Upper lobe of right lung (tissue), 1 donor: Measurements from ENCODE around the gene KRTAP9-2. TPM values are rescaled to one million over a fixed set of nuclear protein-coding genes. Genes with fewer than 3 reads are reported as not detected.
"Not testable (repeated sequence)": the region's sequence is repeated elsewhere in the genome, so short reads cannot be mapped to it uniquely, and the experiment has no call there.

Experiments
- ATAC-seq: fragments of 200-7000 bp; cut with Tn5 transposase; one replicate; pipeline ENCODE4 v1.9.1; 2020; ENCODE audit warnings: mild to moderate bottlenecking, moderate library complexity
- DNase-seq: peaks from one replicate; pipeline ENCODE4 v3.0.0-alpha.2; 2020
- H3K27ac ChIP-seq: fragments of 200-600 bp; one replicate; pipeline ENCODE4 v1.8.0; 2022
- H3K27me3 ChIP-seq: fragments of 200-600 bp; one replicate; pipeline ENCODE4 v1.8.0; 2022; ENCODE audit warnings: mild to moderate bottlenecking
- H3K36me3 ChIP-seq: fragments of 200-600 bp; one replicate; pipeline ENCODE4 v1.8.0; 2022
- H3K4me1 ChIP-seq: fragments of 200-600 bp; one replicate; pipeline ENCODE4 v1.8.0; 2022
- H3K4me3 ChIP-seq: fragments of 200-600 bp; one replicate; pipeline ENCODE4 v1.8.0; 2022; ENCODE audit warnings: mild to moderate bottlenecking
- H3K9me3 ChIP-seq: fragments of 200-600 bp; one replicate; pipeline ENCODE4 v1.8.0; 2022
- intact Hi-C: fragments of 100-400 bp; cut with DNase I; formaldehyde crosslinking; loops from one replicate; pipeline ENCODE4 v1.11.0; 2022
- total RNA-seq: library from RNA; stranded (reverse); fragmentation: NEBNext Ultra II Directional; extraction: Animal tissue kit (Norgen Biotek cat#: 25700); gene quantifications from one replicate; pipeline ENCODE4 v1.2.1, GENCODE V29; 2021
- TF ChIP-seq, protein P1 (sequence below): fragments of 200-600 bp; IDR thresholded peaks from one replicate; pipeline ENCODE4 v1.8.0; 2022; ENCODE audit warnings: antibody characterized with exemption
- donor health status: DM: no; HTN: yes; CAD: no; lungs with severe emphysema.

The KRTAP9-2 gene
- total RNA-seq, 1 donor from 2014 or later, result not detected

DNA sequence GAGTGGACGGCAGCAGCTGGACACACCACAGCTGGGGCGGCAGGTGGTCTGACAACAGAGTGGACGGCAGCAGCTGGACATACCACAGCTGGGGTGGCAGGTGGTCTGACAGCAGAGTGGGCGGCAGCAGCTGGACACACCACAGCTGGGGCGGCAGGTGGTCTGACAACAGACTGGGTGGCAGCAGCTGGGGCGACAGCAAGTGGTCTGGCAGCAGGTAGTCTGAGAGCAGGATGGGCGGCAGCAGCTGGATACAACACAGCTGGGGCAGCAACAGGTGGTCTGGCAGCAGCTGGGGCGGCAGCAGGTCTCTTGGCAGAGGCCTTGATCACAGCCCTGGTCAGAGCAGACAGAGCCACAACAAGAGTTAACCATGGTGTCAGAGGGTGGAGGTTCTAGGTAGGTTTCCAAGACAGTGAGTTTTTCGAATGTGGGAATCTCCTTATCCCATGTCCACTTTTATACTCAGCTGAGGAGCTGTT, 41.9 kb upstream of the KRTAP9-2 start, which contains the start of gene KRTAP4-1:
KRTAP4-1 (minus strand) TSS at position 432 of the 482 bp plus-strand sequence; CDS start at position 375, 57 bp downstream.
- DNase-seq (no peak), ATAC-seq (no peak)
- TF ChIP-seq, protein P1, sequence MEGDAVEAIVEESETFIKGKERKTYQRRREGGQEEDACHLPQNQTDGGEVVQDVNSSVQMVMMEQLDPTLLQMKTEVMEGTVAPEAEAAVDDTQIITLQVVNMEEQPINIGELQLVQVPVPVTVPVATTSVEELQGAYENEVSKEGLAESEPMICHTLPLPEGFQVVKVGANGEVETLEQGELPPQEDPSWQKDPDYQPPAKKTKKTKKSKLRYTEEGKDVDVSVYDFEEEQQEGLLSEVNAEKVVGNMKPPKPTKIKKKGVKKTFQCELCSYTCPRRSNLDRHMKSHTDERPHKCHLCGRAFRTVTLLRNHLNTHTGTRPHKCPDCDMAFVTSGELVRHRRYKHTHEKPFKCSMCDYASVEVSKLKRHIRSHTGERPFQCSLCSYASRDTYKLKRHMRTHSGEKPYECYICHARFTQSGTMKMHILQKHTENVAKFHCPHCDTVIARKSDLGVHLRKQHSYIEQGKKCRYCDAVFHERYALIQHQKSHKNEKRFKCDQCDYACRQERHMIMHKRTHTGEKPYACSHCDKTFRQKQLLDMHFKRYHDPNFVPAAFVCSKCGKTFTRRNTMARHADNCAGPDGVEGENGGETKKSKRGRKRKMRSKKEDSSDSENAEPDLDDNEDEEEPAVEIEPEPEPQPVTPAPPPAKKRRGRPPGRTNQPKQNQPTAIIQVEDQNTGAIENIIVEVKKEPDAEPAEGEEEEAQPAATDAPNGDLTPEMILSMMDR, result no peak
- H3K36me3 ChIP-seq, result no peaks in the 10 kb centered on the region
- no peak within 1 kb of the TSS for H3K27ac ChIP-seq
- no peaks in the 10 kb centered on the region for H3K4me1 ChIP-seq
- H3K27me3 ChIP-seq, result peaks cover 6% of the 10 kb centered on the region
- intact Hi-C loops, result no loop called here
- no peaks in the 10 kb centered on the region for H3K9me3 ChIP-seq
- no peak within 1 kb of the TSS for H3K4me3 ChIP-seq

GRCh38 chr17:41185001-41185400, 41.4 kb upstream of the KRTAP9-2 start:
- no peaks in the 10 kb centered on the region for H3K4me1 ChIP-seq
- ATAC-seq (no peak), DNase-seq (no peak)
- TF ChIP-seq, protein P1, result no peak
- H3K36me3 ChIP-seq, result no peaks in the 10 kb centered on the region
- no peak overlapping the region for H3K27ac ChIP-seq
- peaks cover 7% of the 10 kb centered on the region for H3K27me3 ChIP-seq
- intact Hi-C loops, result no loop called here
- H3K4me3 ChIP-seq, result no peak overlapping the region
- no peaks in the 10 kb centered on the region for H3K9me3 ChIP-seq

- no peak for ATAC-seq
- H3K9me3 ChIP-seq, result no peaks in the 10 kb centered on the region
- TF ChIP-seq, protein P1, result no peak
- no peak overlapping the region for H3K27ac ChIP-seq
- H3K27me3 ChIP-seq, result peaks cover 19% of the 10 kb centered on the region
- H3K36me3 ChIP-seq, result no peaks in the 10 kb centered on the region
- intact Hi-C loops, result no loop called here
- no peak overlapping the region for H3K4me3 ChIP-seq
- DNase-seq, result no peak
- no peaks in the 10 kb centered on the region for H3K4me1 ChIP-seq
These were observed 39.6 kb upstream of the KRTAP9-2 start for GRCh38 chr17:41186872-41187271.

DNA sequence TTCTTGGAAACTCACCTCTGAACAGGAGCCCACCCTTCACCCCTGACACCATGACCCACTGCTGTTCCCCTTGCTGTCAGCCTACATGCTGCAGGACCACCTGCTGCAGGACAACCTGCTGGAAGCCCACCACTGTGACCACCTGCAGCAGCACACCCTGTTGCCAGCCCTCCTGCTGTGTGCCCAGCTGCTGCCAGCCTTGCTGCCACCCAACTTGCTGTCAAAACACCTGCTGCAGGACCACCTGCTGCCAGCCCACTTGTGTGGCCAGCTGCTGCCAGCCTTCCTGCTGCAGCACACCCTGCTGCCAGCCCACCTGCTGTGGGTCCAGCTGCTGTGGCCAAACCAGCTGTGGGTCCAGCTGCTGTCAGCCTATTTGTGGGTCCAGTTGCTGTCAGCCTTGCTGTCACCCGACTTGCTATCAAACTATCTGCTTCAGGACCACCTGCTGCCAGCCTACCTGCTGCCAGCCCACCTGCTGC, 36.6 kb upstream of the KRTAP9-2 start, which contains the start of gene KRTAP9-1:
KRTAP9-1 (plus strand) TSS at position 51 of the 482 bp plus-strand sequence; CDS start at position 51, 0 bp downstream.
- intact Hi-C loops, H3K9me3 ChIP-seq, H3K27ac ChIP-seq, H3K4me3 ChIP-seq, H3K4me1 ChIP-seq, ATAC-seq, DNase-seq, H3K36me3 ChIP-seq: not testable (repeated sequence)
- peaks cover 19% of the 10 kb centered on the region for H3K27me3 ChIP-seq

- intact Hi-C loops, result no loop called here
- TF ChIP-seq, protein P1, result no peak
- no peaks in the 10 kb centered on the region for H3K4me1 ChIP-seq
- no peaks in the 10 kb centered on the region for H3K36me3 ChIP-seq
- no peaks in the 10 kb centered on the region for H3K9me3 ChIP-seq
- ATAC-seq (no peak), DNase-seq (no peak)
- peaks cover 19% of the 10 kb centered on the region for H3K27me3 ChIP-seq
- no peak overlapping the region for H3K27ac ChIP-seq
- no peak overlapping the region for H3K4me3 ChIP-seq
These were observed 36.1 kb upstream of the KRTAP9-2 start for GRCh38 chr17:41190328-41190727.

DNA sequence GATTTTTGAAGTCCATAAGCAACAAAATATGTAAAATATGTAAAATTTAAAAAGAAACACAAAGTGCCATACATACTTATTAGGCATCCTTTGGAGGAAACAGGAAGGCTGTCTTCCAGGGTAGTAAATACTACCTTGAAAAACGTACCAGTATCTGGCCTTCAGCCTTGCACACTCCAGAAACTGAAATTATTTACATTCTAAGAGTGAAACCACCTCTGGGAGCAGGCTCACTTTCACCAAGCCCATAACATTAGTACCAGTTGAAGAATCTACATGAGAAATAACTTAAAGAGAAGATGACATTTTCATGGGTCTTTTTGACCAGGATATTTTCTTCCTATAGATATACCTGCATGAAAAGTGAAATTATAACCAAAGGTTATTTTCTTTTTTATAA, 30.4 kb upstream of the KRTAP9-2 start:
- Histone ChIP-seq H3K4me1 (no peaks in the 10 kb centered on the region), H3K36me3 (no peaks in the 10 kb centered on the region), H3K27me3 (peaks cover 4% of the 10 kb centered on the region), H3K27ac (no peak overlapping the region), H3K4me3 (no peak overlapping the region), H3K9me3 (no peaks in the 10 kb centered on the region)
- ATAC-seq (no peak), DNase-seq (no peak)
- intact Hi-C loops, result no loop called here
- TF ChIP-seq, protein P1, result no peak
